Nephron (organoid): ENCODE data around the gene INTS1.

Experiments used
- H3K27ac Mint-ChIP-seq, 3 experiments: 2 replicates each; pipeline ENCODE4 v1.8.0; 2020; ENCODE audit warnings: mixed read lengths in 3 of 3, mild to moderate bottlenecking in 2 of 3, moderate library complexity in 1 of 3
- H3K27me3 Mint-ChIP-seq: 2 replicates; pipeline ENCODE4 v1.8.0; 2021; ENCODE audit warnings: low read depth, mild to moderate bottlenecking, moderate library complexity, mixed read lengths
- H3K36me3 Mint-ChIP-seq: 2 replicates; pipeline ENCODE4 v1.8.0; 2020; ENCODE audit warnings: low read depth, mixed read lengths
- H3K4me1 Mint-ChIP-seq: 2 replicates; pipeline ENCODE4 v1.8.0; 2020; ENCODE audit warnings: mixed read lengths
- H3K4me3 Mint-ChIP-seq, 3 experiments: 2 replicates each; pipeline ENCODE4 v1.8.0; 2020; ENCODE audit warnings: mild to moderate bottlenecking in 3 of 3, mixed read lengths in 3 of 3, moderate library complexity in 2 of 3
- H3K9me3 Mint-ChIP-seq: 2 replicates; pipeline ENCODE4 v1.8.0; 2020; ENCODE audit warnings: mixed read lengths
- CTCF ChIP-seq, 3 experiments: fragments of 200-600 bp; sonication (generic); IDR thresholded peaks; one replicate each; pipeline ENCODE4 v1.5.0; 2021; ENCODE audit warnings: antibody characterized with exemption in 3 of 3; ENCODE audit not compliant: unreplicated experiment in 3 of 3

INTS1 gene

GRCh38 chr7:1539882-1540775 is 35.9 kb upstream of the INTS1 start:
- H3K27ac Mint-ChIP-seq, result no peak overlapping the region
- H3K9me3 Mint-ChIP-seq, result no peaks in the 10 kb centered on the region
- no peaks in the 10 kb centered on the region for H3K36me3 Mint-ChIP-seq
- TF ChIP-seq CTCF (IDR thresholded peaks at IDR 0.05; ENCODE audit: unreplicated experiment in 3 of 3), result no peak
- no peak overlapping the region for H3K4me3 Mint-ChIP-seq
- peaks cover 22% of the 10 kb centered on the region for H3K4me1 Mint-ChIP-seq
- H3K27me3 Mint-ChIP-seq, result peaks cover 4% of the 10 kb centered on the region

GRCh38 chr7:1539181-1539881 is 35.1 kb upstream of the INTS1 start:
- Mint-ChIP-seq H3K9me3 (no peaks in the 10 kb centered on the region), H3K27me3 (peaks cover 4% of the 10 kb centered on the region), H3K4me1 (peaks cover 22% of the 10 kb centered on the region), H3K4me3 (no peak overlapping the region), H3K27ac (no peak overlapping the region), H3K36me3 (no peaks in the 10 kb centered on the region)
- no peak for TF ChIP-seq CTCF (IDR thresholded peaks at IDR 0.05; ENCODE audit: unreplicated experiment in 3 of 3)

GRCh38 chr7:1538544-1539180 is 34.5 kb upstream of the INTS1 start:
- Mint-ChIP-seq H3K36me3 (no peaks in the 10 kb centered on the region), H3K9me3 (no peaks in the 10 kb centered on the region), H3K4me1 (peaks cover 22% of the 10 kb centered on the region), H3K4me3 (no peak overlapping the region), H3K27me3 (peaks cover 4% of the 10 kb centered on the region), H3K27ac (no peak overlapping the region)
- TF ChIP-seq CTCF (IDR thresholded peaks at IDR 0.05; ENCODE audit: unreplicated experiment in 3 of 3), result no peak

- Mint-ChIP-seq H3K27me3 (peaks cover 9% of the 10 kb centered on the region), H3K4me3 (peak overlapping the region; percentile 71 to 85 (median 81)), H3K36me3 (no peaks in the 10 kb centered on the region), H3K9me3 (no peaks in the 10 kb centered on the region), H3K27ac (peak overlapping the region; percentile 91 to 98 (median 92)), H3K4me1 (peaks cover 24% of the 10 kb centered on the region)
- TF ChIP-seq CTCF (IDR thresholded peaks at IDR 0.05; ENCODE audit: unreplicated experiment in 3 of 3), result no peak
Measured at GRCh38 chr7:1537535-1538412, 33.6 kb upstream of the INTS1 start.

- Mint-ChIP-seq H3K27ac (peak overlapping the region; percentile 59 to 62 (median 60)), H3K9me3 (no peaks in the 10 kb centered on the region), H3K27me3 (peaks cover 17% of the 10 kb centered on the region), H3K36me3 (no peaks in the 10 kb centered on the region), H3K4me3 (peak overlapping the region; percentile 19 to 74 (median 19)), H3K4me1 (peaks cover 22% of the 10 kb centered on the region)
- no peak for TF ChIP-seq CTCF (IDR thresholded peaks at IDR 0.05; ENCODE audit: unreplicated experiment in 3 of 3)
Measured at GRCh38 chr7:1536743-1537534, 32.8 kb upstream of the INTS1 start.
